COLO829 (cell line): ENCODE results near the gene CD52.

ENCODE experiments used
- DNase-seq: peaks from one replicate; pipeline ENCODE4 v3.0.0; 2012; ENCODE audit warnings: low spot score

The CD52 gene

DNA sequence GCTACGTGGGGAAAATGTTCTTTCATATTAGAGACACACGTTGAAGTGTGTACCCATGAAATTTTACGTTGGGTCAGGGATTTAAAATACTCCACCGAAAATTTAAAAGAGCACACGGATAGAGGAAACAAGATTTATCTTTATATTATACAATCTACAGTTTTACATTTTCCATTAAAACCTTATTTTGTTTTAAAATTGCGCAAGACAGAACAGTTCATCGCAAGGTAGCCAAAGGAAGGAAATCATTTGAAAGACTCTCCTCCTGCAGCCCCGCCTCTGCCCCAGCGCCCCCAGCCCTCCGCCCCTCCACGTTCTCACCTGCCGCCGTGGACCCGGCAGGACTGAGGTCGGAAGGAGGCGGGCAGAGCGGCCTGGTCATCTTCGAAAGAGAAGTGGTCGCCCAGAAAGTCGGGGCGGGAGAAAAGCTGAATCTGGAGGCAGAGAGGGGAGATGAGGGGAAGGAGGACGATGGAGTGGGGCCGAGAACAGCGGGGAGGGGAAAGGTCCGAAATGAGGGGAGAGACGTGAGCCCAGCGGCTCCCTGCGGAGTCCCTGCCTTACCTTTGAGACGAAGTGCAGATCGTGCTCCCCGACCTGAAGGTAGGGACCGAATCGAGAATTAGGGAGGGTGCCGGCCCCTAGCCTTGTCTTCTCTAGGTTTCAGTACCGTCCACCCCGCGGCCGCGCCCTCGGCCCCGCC is 18.2 kb downstream of the CD52 start:
- DNase-seq: no peak

DNA sequence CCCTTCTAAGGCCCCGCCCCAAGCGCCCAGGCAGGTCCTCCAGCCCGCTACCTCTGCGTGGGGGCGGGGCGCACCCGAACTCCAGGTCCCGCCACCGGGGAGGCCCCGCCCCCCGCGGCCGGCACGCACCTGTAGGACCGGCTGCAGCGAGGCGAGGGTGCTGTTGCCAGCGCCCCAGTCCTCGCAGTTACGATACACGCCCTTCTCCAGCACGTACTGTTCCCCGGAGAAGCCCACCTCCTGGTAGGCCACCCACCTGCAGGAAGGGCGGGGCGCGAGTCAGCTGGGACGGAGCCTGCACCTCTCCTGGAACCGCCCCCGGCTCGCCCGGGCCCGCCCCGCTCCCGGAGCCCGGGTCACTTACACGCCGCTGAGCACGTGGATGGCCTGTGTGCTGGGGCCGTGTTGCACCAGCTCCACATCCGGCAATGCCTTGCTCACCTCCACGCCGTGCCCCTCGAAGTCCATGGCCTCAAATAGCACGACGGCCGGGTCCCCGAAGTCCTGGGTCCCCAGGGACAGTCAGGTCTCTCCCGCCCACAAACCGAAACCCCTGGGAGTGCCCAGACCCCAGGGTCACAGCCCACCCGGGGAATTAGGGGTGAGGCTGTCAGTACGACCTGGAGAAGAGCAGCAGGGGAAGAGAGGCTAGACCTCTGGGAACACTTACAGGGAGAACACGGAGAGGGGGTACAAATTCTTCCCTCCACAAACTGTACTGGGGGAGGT is 18.9 kb downstream of the CD52 start:
- peak; percentile 46 for DNase-seq

DNA sequence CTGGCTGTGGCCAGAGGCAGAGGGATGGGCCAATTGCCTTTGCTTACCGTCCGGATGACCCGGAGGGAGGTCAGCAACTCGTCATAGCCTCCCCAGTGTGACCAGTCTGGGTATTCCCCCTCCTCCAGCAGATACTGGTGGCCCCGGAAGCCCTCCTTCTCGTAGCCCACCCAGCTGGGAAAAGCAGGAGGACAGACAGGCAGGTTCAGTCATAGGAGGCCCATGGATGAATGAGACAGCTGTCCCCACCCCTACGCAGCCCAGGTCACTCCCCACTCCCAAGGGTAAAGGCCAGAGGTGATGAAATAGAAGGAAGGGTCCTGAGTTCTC is 19.4 kb downstream of the CD52 start:
- no peak for DNase-seq

DNA sequence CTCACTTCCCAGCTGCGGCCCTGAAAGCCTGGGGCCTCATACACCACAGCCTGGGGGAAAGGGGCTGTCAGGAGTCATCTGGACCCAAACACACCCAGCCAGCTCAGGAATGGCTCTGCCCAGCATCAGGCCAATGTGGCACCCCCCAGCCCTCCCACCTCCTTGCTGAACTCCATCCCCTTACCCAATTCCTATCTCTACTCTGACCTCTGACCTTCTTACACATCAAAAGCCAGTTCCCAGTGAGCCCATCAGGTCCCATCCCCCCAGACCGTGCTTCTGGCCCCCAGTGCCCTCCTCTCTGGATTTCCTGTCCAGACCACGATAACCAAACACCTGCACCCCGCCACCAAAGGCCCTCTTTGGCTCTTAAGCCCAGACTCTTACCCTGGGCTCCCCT is 19.9 kb downstream of the CD52 start:
- no peak for DNase-seq

DNA sequence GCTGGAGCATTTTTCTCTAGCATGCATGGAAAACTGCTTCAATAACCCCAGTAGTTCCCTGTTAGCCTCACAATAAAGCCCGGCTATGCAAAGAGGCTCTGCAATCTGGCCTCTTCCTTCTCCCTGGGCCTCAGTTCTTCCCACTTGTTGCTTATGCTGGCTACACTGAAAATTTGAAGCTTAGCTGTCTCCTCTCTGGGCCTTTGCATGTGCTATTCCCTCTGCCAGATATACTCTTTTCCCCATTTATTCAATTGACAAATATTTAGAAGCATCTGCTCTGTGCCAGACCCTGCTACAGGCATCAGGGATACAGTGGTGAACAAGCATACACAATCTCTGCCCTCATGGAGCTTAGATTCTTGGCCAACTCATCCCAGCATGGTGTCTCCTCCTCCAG is 20.9 kb downstream of the CD52 start:
- no peak for DNase-seq

DNA sequence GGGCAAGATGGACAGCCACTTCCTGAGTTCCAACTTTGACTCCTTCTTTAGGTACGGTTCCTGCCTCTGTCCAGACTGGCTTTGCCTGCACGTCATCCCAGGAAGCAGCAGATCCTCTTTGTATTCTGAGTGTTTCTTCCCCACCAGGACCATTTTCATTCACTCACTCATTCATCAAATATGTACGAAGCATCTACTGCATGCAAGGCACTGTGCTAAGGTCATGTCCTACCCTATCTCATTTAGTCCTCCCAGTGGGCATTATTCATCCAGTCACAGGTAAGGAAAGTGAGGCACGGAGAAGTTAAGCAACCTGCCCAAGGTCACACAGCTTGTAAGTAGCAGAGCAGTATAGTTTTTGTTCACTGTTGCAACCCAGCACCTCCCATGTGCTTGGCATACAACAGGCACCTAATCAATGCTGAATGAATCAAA is 22.3 kb downstream of the CD52 start:
- no peak for DNase-seq

DNA sequence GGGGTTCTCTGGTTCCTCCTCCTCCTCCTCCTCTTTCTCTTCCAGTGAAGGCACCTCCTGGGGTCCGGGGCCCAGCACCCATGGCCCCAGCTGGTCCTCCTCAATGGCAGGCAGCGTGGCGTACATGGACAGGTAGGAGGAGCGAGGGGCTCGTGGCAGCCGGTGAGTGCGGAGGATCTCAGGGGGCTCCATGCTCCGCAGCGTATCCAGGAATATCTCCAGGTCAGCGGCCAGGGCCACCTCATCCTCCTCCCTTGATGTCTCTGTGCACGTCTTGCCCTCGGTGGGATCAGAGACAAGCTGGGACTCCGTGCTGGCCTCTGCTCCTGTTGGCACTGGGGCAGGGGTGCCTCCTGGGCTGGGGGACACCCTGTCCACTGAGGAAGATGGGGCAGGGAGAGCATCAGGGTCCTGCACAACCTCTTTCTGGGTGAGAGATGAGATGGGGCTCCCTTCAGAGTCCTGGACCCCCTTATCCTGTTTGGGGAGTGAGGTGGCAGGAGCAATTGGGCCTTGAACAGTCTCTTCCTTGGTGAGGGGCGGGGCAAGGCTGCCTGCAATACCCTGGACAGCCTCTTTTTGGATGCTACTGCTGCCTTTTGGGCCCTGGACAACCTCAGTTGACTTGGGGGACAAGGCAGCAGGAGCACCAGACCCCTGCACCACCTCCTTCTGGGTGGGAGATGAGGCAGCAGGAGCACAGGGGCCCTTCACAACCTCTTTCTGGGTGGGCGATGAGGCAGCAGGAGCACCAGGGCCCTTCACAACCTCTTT is 26.6 kb downstream of the CD52 start:
- DNase-seq: no peak

DNA sequence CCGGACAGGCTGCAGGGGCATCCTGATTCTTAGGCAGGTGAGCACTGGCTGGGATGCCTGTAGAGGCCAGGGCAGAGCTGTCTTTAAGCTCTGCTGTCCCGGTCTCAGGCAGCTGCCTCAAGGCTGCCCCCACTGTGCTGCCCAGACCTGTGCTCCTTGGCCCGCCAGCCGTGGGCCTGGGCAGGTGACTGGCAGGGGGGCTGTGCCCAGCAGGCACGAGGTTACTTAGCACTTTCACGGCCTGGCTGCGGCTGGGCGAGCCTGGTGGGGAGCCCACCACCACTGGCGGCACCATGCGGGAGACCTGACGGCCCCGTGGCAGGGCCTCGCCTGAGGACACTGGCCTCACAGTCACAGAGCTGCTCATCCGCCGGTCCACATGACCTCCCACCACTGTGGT is 28.0 kb downstream of the CD52 start:
- DNase-seq: no peak

DNA sequence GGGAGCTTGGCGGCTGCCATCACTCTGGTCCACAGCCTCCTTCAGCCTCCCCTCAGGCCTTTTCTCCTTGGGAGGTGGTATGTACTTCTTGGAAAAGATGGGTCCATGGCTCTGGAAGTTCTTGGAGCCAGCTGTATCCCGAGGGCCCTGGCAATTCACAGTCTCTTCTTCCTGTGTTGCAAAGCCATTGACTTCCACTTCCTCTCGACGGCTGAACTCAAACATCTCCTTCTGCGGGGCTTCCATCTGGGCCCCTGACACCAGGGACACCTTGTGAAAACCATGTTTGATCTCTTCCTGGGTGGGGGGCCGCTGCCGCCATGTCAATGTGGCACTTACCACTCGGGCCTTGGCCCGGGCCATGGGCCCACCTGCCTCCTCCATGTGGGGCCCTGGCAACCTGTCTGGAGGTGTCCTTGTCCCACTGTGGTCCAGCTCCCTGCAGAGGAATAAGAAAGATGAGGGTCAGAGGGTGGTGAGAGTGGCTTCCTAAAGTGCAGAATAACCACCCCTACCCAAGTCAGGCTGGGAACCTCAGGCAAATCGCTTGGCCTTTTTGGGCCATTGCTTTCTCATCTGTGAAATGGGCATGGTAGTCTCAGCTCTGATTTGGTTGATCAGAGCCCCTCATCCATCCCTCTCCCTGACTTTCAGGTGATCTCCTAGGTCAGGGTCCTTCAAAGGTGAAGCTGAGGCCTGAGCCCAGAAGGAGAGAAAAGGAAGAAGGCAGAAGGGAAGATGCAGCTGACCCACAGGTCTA is 28.7 kb downstream of the CD52 start:
- DNase-seq: no peak

DNA sequence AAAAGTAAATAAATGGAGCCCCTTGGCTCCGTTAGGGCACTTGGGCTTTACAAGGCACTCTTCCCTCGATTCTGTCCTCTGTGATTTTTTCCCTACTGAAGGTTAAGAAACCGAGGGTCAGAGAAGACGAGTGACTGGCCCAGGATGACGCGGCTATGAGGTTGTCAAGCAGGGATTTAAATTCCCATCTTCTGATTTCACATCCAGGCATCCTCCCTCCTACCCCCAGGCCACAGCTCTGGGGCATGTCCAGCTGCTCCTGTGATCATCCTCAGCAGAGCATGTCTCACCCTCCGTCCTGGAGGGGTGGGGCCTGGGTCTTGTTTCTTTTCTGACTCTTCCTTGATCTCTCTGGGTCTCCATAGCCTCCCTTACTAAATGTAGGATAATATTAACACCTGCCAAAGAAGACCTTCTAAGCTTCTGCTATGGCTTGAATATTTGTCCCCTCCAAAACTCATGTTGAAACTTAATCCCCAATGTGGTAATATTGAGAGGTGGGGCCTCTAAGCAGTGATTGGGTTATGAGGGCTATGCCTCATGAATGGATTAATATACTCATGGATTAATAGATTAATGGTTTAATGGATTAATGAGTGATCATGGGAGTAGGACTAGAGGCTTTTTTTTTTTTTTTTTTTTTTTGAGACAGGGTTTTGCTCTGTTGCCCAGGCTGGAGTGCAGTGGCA is 31.6 kb downstream of the CD52 start:
- DNase-seq: no peak

DNA sequence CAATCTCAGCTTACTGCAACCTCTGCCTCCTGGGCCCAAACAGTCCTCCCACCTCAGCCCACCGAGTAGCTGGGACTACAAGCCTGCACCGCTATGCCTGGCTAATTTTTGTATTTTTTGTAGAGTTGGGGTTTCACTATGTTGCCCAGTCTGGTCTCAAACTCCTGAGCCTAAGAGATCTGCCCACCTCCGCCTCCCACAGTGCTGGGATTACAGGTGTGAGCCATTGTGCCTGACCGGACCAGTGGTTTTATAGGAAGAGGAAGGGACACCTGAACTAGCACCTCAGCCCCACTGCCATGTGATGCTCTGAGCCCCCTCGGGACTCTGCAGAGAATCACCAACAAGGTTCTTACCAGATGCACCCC is 32.1 kb downstream of the CD52 start:
- no peak for DNase-seq

DNA sequence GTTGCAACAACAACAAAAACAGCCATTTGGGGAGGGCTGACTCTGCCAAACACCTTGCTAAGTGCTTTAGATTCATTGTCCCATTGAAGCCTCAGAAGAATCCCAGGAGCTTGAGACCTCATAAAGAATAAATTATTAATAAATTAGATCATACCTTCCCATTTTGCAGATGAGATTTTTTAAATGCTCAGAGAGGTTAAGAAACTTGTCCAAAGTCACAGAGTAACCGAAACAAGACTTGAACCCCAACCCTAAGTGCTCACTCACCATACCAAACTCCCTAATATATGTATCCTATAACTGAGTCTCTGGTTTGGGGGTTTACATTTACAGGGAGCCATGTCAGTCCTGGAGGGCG is 32.6 kb downstream of the CD52 start:
- DNase-seq: no peak

DNA sequence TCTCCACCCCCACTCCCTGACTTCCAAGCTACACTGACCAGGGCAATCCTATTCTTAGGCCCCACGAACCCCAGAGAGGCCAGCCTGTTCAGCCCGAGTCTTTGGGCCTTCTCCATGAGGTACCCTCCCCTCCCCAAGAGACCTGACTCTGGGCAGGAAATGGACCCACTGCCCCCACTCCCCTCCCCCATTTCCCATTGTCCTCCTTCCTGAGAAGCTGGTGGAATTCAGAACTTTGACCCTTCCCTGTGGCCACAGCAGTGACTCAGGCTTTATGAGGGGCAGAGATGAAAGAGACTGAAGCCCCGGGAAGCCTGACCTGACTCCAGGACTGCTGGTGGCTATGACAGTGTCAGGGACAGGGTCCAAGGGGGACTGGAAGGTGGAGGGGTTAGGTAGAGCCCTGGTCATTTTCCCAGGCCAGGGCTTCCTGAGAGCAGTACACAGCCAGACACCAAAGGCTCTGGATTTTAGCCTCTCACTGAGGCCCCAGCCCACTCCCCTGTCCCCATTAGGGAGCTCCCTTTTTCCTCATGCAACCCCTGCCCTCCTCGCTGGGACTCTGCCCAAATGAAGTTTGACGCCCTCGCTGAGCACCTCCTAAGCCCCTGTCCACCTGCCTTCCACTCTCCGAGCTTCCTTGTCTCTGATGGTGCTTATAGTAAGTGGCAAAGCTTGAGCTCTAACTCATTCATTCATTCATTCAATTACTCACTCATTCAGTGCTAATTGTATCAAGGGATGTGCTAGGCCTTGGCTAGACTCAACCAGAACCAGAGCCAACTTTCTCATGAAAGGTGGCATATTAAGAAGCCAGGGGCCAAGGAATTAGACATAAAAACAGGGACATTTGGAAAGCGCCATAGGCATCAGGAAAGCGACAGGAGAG is 33.2 kb downstream of the CD52 start:
- DNase-seq: no peak

DNA sequence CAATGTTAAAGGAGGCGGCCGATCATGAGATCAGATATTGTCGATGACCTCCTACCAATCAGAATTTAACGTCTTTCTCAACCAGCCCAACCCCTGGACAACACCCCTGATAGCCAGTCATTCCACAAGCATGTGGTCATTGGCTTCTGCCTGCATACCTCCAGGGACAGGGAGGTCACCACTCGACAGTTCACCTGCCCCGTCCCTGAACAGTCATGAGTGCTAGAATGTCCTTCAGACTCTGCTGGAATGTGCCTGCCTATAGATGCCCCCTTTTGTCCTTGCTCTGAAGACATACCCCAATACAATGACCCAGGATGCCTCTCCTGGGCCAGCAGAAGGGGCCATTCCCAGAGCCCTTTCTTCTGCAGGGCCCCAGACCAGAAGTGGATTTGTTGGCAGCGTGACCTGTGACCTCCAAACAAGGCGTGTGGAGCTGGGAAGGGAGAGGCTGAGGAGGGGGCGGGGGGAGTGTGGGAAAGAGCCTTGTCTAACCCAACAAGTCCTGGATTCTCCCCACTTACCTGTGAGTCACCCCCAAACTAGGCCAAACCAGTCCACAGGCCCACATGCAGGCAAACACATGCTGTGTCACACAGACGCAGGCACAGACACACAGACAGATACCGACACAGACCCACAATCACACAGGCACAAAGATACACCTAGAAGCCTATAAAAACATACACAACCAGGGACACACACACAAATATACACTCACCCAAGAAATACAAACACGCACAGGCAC is 34.0 kb downstream of the CD52 start:
- no peak for DNase-seq

DNA sequence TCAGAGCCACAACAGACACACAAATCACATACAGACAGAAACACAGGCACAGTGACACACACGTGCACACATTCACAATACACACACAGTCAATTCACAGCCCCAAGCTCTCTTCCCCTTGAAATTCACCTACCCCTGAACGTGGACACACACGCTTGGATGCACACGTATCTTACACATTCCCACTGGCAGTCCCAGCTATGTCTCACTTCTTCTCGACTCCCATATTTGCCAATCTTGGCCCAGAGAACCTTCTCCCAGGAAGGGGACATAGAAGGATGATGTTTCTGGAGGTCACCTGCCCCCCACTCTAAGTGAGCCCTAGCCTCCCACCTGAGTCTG is 34.6 kb downstream of the CD52 start:
- no peak for DNase-seq

DNA sequence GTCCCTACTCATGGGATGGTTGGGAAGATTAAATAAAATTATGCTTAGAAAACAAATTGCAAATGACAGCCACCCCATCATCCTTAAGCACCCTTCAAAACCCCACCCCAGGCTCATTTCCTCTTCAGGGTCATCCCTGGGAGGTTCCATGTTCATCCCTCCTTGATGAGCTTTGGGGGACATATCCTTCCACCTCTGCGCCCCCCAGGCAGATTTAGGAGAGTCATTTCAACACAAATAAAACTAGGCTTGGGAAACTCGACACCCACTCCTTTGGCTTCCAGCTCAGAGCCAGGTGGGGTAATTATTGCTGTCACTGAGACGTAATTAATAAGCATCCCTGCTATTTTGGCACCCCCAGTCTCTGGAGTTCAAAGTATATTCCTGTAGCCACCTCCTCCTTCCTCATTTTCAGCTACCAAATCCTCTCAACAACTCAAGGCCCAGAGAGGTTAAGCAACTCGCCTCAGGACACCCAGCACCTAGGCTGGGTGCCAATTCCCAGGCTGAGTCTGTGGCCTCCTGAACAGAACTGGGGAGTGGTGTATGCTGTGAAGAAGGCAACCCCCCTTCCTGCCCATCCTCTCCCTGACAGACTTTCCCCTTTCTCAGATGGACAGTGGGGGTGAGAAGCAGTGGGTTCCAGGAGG is 35.6 kb downstream of the CD52 start:
- DNase-seq: no peak

DNA sequence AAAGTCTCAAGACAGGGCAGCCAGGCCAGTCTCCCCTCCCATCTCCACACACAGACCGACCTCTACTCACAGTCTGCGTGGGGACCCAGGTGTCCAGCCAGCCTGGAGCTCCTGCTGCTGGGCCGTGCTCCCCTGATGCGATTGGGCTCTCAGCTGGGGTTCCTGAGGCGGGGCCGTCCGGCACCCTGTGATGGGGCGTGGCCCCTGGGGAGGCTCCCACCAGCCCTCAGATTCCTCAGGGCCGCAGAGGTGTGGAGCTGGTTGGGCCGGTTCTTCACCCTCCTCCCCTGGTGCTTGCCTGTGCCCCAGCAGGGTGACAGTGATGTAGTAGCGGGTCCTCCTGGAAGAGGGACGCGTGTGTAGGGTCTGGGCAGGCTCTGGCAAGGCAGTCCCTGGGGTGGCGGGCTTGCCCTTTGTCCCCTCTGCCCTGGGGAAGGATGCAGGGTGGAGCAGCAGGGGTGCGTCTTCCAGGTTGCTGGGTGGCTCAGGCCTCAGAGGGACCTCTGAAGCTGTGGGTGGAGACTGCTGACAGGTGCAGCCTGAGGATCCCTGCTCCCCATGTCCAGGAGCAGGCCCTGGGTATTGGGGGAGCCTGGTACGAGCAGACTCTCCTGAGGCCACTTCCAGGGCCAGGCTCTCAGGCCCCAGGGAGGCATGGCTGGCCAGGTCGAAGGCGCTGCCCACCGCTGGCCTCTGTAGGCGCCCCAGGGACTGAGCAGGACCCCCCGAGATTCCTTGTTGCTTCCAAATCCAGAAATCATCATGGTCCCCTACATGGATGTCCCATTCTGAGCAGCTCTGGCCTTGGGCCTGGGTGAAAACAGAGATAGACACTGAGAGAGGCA is 36.4 kb downstream of the CD52 start, which contains the start of gene CRYBG2:
CRYBG2 (minus strand) TSS at position 155 of the 845 bp plus-strand sequence. CDS start 7,473 bp downstream, outside the sequence.
- DNase-seq: no peak

DNA sequence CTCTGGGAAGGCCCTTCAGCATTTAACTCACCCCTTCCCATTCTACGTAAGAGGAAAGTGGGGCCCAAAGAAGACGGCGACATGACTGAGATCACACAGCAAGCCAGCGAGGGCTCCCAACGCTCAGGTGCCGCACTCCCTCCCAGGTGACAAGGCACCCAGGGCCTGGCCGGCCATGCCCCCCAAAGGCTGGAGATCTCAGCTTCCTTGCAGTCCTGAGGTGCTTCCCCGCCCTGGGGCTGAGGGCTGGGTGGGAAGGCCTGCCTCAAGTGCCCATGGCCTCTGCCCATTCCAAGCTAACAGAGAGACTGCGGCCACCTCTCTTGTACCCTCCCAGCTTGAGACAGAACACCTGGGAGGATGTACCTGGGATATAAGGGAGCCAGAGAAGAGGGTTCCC is 37.2 kb downstream of the CD52 start:
- no peak for DNase-seq

DNA sequence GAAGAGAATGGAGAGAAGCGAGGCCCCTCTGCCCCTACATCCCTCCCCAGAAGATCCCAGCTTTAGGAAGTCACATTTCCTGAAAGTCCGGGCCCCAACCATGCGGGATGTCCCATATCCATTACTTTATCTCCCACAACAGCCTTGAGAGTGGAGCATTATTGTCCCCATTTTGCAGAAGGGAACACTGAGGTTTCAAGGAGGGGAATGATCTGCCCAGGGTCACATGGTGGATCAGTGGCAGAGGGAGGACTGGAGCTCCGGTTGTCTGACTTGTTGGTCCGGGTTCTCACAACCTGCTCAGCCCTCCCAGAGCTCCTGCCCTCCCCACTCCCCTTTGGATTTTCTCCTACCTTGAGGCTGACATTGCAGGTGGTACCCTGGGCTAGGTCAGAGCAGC is 38.3 kb downstream of the CD52 start:
- DNase-seq: no peak
